ENCODE data around the gene BTBD6.
"Not testable (repeated sequence)": the region's sequence is repeated elsewhere in the genome, so short reads cannot be mapped to it uniquely, and the experiment has no call there.

BTBD6 gene

GRCh38 chr14:105279642-105280361 lies 31.5 kb downstream of the BTBD6 start:
- Mint-ChIP-seq H3K27me3 (no peaks in the 10 kb centered on the region), H3K4me1 (ENCODE audit: low read depth) (peaks cover 14% of the 10 kb centered on the region), H3K27ac (no peak overlapping the region), H3K9me3 (no peaks in the 10 kb centered on the region), H3K36me3 (ENCODE audit: low read depth) (peaks cover 55% of the 10 kb centered on the region), H3K4me3 (no peak overlapping the region)
- intact Hi-C loops (cut with micrococcal nuclease): no loop called here

GRCh38 chr14:105280525-105280924 lies 32.2 kb downstream of the BTBD6 start:
- peaks cover 20% of the 10 kb centered on the region for H3K4me1 Mint-ChIP-seq (ENCODE audit: low read depth)
- H3K27me3 Mint-ChIP-seq: no peaks in the 10 kb centered on the region
- intact Hi-C loops (cut with micrococcal nuclease): no loop called here
- no peak overlapping the region for H3K4me3 Mint-ChIP-seq
- no peaks in the 10 kb centered on the region for H3K9me3 Mint-ChIP-seq
- peaks cover 62% of the 10 kb centered on the region for H3K36me3 Mint-ChIP-seq (ENCODE audit: low read depth)
- no peak overlapping the region for H3K27ac Mint-ChIP-seq

GRCh38 chr14:105281371-105282097 lies 33.2 kb downstream of the BTBD6 start:
- Mint-ChIP-seq H3K27ac (no peak overlapping the region), H3K9me3 (no peaks in the 10 kb centered on the region), H3K4me1 (ENCODE audit: low read depth) (peaks cover 29% of the 10 kb centered on the region), H3K27me3 (no peaks in the 10 kb centered on the region), H3K36me3 (ENCODE audit: low read depth) (peaks cover 72% of the 10 kb centered on the region), H3K4me3 (no peak overlapping the region)
- intact Hi-C loops (cut with micrococcal nuclease): no loop called here

GRCh38 chr14:105282098-105282725 lies 33.9 kb downstream of the BTBD6 start:
- H3K4me1 Mint-ChIP-seq (ENCODE audit: low read depth): peaks cover 36% of the 10 kb centered on the region
- peaks cover 77% of the 10 kb centered on the region for H3K36me3 Mint-ChIP-seq (ENCODE audit: low read depth)
- intact Hi-C loops (cut with micrococcal nuclease): no loop called here

GRCh38 chr14:105283028-105283427 lies 34.7 kb downstream of the BTBD6 start:
- Mint-ChIP-seq H3K9me3 (no peaks in the 10 kb centered on the region), H3K4me3 (no peak overlapping the region), H3K4me1 (ENCODE audit: low read depth) (peaks cover 37% of the 10 kb centered on the region), H3K27ac (no peak overlapping the region), H3K36me3 (ENCODE audit: low read depth) (peaks cover 77% of the 10 kb centered on the region), H3K27me3 (no peaks in the 10 kb centered on the region)
- intact Hi-C loops (cut with micrococcal nuclease): no loop called here

More at GRCh38 chr14:105282098-105282725, 33.9 kb downstream of the BTBD6 start:
- H3K9me3 Mint-ChIP-seq: no peaks in the 10 kb centered on the region
- no peak overlapping the region for H3K27ac Mint-ChIP-seq
- H3K4me3 Mint-ChIP-seq: no peak overlapping the region
- no peaks in the 10 kb centered on the region for H3K27me3 Mint-ChIP-seq

- peaks cover 37% of the 10 kb centered on the region for H3K4me1 Mint-ChIP-seq (ENCODE audit: low read depth)
- intact Hi-C loops (cut with micrococcal nuclease): no loop called here
Measured at GRCh38 chr14:105283899-105284298, 35.6 kb downstream of the BTBD6 start.

GRCh38 chr14:105285174-105285573 lies 36.8 kb downstream of the BTBD6 start:
- Mint-ChIP-seq H3K27me3 (no peaks in the 10 kb centered on the region), H3K27ac (no peak overlapping the region), H3K4me1 (ENCODE audit: low read depth) (peaks cover 39% of the 10 kb centered on the region), H3K36me3 (ENCODE audit: low read depth) (peaks cover 64% of the 10 kb centered on the region), H3K9me3 (no peaks in the 10 kb centered on the region), H3K4me3 (no peak overlapping the region)
- intact Hi-C loops (cut with micrococcal nuclease): no loop called here

More at GRCh38 chr14:105283899-105284298, 35.6 kb downstream of the BTBD6 start:
- Mint-ChIP-seq H3K4me3 (no peak overlapping the region), H3K27ac (no peak overlapping the region), H3K27me3 (no peaks in the 10 kb centered on the region), H3K36me3 (ENCODE audit: low read depth) (peaks cover 77% of the 10 kb centered on the region), H3K9me3 (no peaks in the 10 kb centered on the region)

- Mint-ChIP-seq H3K4me3 (no peak overlapping the region), H3K36me3 (ENCODE audit: low read depth) (peaks cover 49% of the 10 kb centered on the region), H3K4me1 (ENCODE audit: low read depth) (peaks cover 55% of the 10 kb centered on the region), H3K27ac (no peak overlapping the region), H3K9me3 (no peaks in the 10 kb centered on the region), H3K27me3 (no peaks in the 10 kb centered on the region)
- intact Hi-C loops (cut with micrococcal nuclease): no loop called here
Measured at GRCh38 chr14:105286759-105287144, 38.4 kb downstream of the BTBD6 start.

- H3K36me3 Mint-ChIP-seq (ENCODE audit: low read depth): peaks cover 43% of the 10 kb centered on the region
- no peaks in the 10 kb centered on the region for H3K9me3 Mint-ChIP-seq
- no peak overlapping the region for H3K4me3 Mint-ChIP-seq
- no peak overlapping the region for H3K27ac Mint-ChIP-seq
- H3K4me1 Mint-ChIP-seq (ENCODE audit: low read depth): peaks cover 62% of the 10 kb centered on the region
- no peaks in the 10 kb centered on the region for H3K27me3 Mint-ChIP-seq
- intact Hi-C loops (cut with micrococcal nuclease): no loop called here
Measured at GRCh38 chr14:105287249-105288102, 39.1 kb downstream of the BTBD6 start.

GRCh38 chr14:105288936-105289335 lies 40.6 kb downstream of the BTBD6 start:
- Mint-ChIP-seq H3K4me1 (ENCODE audit: low read depth) (peaks cover 72% of the 10 kb centered on the region), H3K36me3 (ENCODE audit: low read depth) (peaks cover 30% of the 10 kb centered on the region), H3K27ac (peak overlapping the region; percentile 4)
- H3K4me3 Mint-ChIP-seq; H3K27me3 Mint-ChIP-seq; H3K9me3 Mint-ChIP-seq; intact Hi-C loops (cut with micrococcal nuclease): not testable (repeated sequence)

- Mint-ChIP-seq H3K27me3 (peaks cover 2% of the 10 kb centered on the region), H3K4me1 (ENCODE audit: low read depth) (peaks cover 66% of the 10 kb centered on the region), H3K36me3 (ENCODE audit: low read depth) (peaks cover 12% of the 10 kb centered on the region), H3K27ac (peak overlapping the region; percentile 43), H3K9me3 (no peaks in the 10 kb centered on the region), H3K4me3 (no peak overlapping the region)
- intact Hi-C loops (cut with micrococcal nuclease): no loop called here
Measured at GRCh38 chr14:105290621-105291346, 42.5 kb downstream of the BTBD6 start.

GRCh38 chr14:105292826-105293711 lies 44.7 kb downstream of the BTBD6 start:
- peak overlapping the region; percentile 50 for H3K27ac Mint-ChIP-seq
- H3K9me3 Mint-ChIP-seq: no peaks in the 10 kb centered on the region
- H3K4me1 Mint-ChIP-seq (ENCODE audit: low read depth): peaks cover 60% of the 10 kb centered on the region
- H3K36me3 Mint-ChIP-seq (ENCODE audit: low read depth): peaks cover 7% of the 10 kb centered on the region
- intact Hi-C loops (cut with micrococcal nuclease): no loop called here
- peaks cover 2% of the 10 kb centered on the region for H3K27me3 Mint-ChIP-seq
- H3K4me3 Mint-ChIP-seq: peak overlapping the region; percentile 37

All from dendritic cell treated with granulocyte-macrophage colony-stimulating factor and Interleukin-4, amounts not matched to agents 40 ng/mL and 50 ng/mL, for 4 days (primary cell).